HEK293 (cell line): ENCODE measurements around the gene DVL3.

Experiments
- BCL6B ChIP-seq: fragments of 450-650 bp; formaldehyde crosslinking; IDR thresholded peaks from 2 replicates; pipeline ENCODE4 v1.5.1; 2017; ENCODE audit warnings: missing biosample characterization, missing genetic modification characterization
- ELK4 ChIP-seq: IDR thresholded peaks from 2 replicates; pipeline ENCODE4 v1.6.1; 2011; ENCODE audit warnings: mild to moderate bottlenecking, low read depth, low read length, borderline replicate concordance
- GFI1B ChIP-seq: fragments of 450-650 bp; formaldehyde crosslinking; IDR thresholded peaks from 2 replicates; pipeline ENCODE4 v1.5.1; 2016; ENCODE audit warnings: missing biosample characterization, missing genetic modification characterization
- GLI2 ChIP-seq: fragments of 450-650 bp; formaldehyde crosslinking; IDR thresholded peaks from 2 replicates; pipeline ENCODE4; 2017; ENCODE audit warnings: missing biosample characterization, missing genetic modification characterization, low read depth, borderline replicate concordance
- KLF7 ChIP-seq: fragments of 450-650 bp; formaldehyde crosslinking; IDR thresholded peaks from 2 replicates; pipeline ENCODE4 v1.5.1; 2016; ENCODE audit warnings: missing biosample characterization, missing genetic modification characterization, borderline replicate concordance
- SCRT2 ChIP-seq: fragments of 450-650 bp; formaldehyde crosslinking; IDR thresholded peaks from 2 replicates; pipeline ENCODE4 v1.5.1; 2016; ENCODE audit warnings: missing biosample characterization, missing genetic modification characterization
- SP7 ChIP-seq: fragments of 450-650 bp; formaldehyde crosslinking; IDR thresholded peaks from 2 replicates; pipeline ENCODE4 v1.5.1; 2016; ENCODE audit warnings: missing biosample characterization, missing genetic modification characterization
- YY1 ChIP-seq: fragments of 450-650 bp; formaldehyde crosslinking; IDR thresholded peaks from 2 replicates; pipeline ENCODE4 v1.5.1; 2018; ENCODE audit warnings: missing biosample characterization, missing genetic modification characterization
- ZBTB1 ChIP-seq: fragments of 450-650 bp; formaldehyde crosslinking; IDR thresholded peaks from 2 replicates; pipeline ENCODE4 v1.5.1; 2016; ENCODE audit warnings: missing biosample characterization, missing genetic modification characterization
- ZBTB20 ChIP-seq: fragments of 450-650 bp; formaldehyde crosslinking; IDR thresholded peaks from 2 replicates; pipeline ENCODE4 v1.5.1; 2016; ENCODE audit warnings: missing biosample characterization, missing genetic modification characterization
- ZBTB26 ChIP-seq: fragments of 450-650 bp; formaldehyde crosslinking; optimal IDR thresholded peaks from 2 replicates; pipeline ENCODE3; 2016; ENCODE audit warnings: missing biosample characterization, mild to moderate bottlenecking, missing genetic modification characterization
- ZBTB48 ChIP-seq: fragments of 450-650 bp; formaldehyde crosslinking; IDR thresholded peaks from 2 replicates; pipeline ENCODE4 v1.5.1; 2016; ENCODE audit warnings: missing biosample characterization, missing genetic modification characterization
- ZBTB49 ChIP-seq: fragments of 450-650 bp; formaldehyde crosslinking; IDR thresholded peaks from 2 replicates; pipeline ENCODE4 v1.5.1; 2016; ENCODE audit warnings: missing biosample characterization, missing genetic modification characterization, low read depth
- ZEB2 ChIP-seq: fragments of 450-650 bp; formaldehyde crosslinking; IDR thresholded peaks from 2 replicates; pipeline ENCODE4 v1.5.1; 2016; ENCODE audit warnings: missing biosample characterization, missing genetic modification characterization
- ZNF19 ChIP-seq: fragments of 450-650 bp; formaldehyde crosslinking; IDR thresholded peaks from 2 replicates; pipeline ENCODE4; 2016; ENCODE audit warnings: missing biosample characterization, missing genetic modification characterization, low read depth
- ZNF202 ChIP-seq: fragments of 450-650 bp; formaldehyde crosslinking; IDR thresholded peaks from 2 replicates; pipeline ENCODE4 v1.5.1; 2016; ENCODE audit warnings: missing biosample characterization, missing genetic modification characterization, borderline replicate concordance
- ZNF274 ChIP-seq, 2 experiments: fragments of 200-500 bp in 1 of 2; fragments of 450-650 bp in 1 of 2; sonication (Bioruptor generic) in 1 of 2; formaldehyde crosslinking in 1 of 2; IDR thresholded peaks; 2 replicates each; pipeline versions ENCODE4 v1.5.1 to v1.6.1; 2014 to 2016; ENCODE audit warnings: borderline replicate concordance in 1 of 2, inconsistent platforms in 1 of 2, low read length in 1 of 2, missing biosample characterization in 1 of 2, missing genetic modification characterization in 1 of 2
- ZNF350 ChIP-seq: fragments of 450-650 bp; formaldehyde crosslinking; IDR thresholded peaks from 2 replicates; pipeline ENCODE4 v1.5.0; 2017; ENCODE audit warnings: missing biosample characterization, mild to moderate bottlenecking, missing genetic modification characterization
- ZNF354C ChIP-seq: fragments of 450-650 bp; formaldehyde crosslinking; IDR thresholded peaks from 2 replicates; pipeline ENCODE4 v1.5.1; 2016; ENCODE audit warnings: missing biosample characterization, missing genetic modification characterization, low read depth, borderline replicate concordance
- ZNF366 ChIP-seq: fragments of 450-650 bp; formaldehyde crosslinking; conservative IDR thresholded peaks from 2 replicates; pipeline ENCODE4 v1.5.1; 2016; ENCODE audit warnings: missing biosample characterization, missing genetic modification characterization
- ZNF37A ChIP-seq: fragments of 450-650 bp; IDR thresholded peaks from 2 replicates; pipeline ENCODE4 v1.5.1; 2018; ENCODE audit warnings: missing biosample characterization, missing genetic modification characterization
- ZNF416 ChIP-seq: fragments of 450-650 bp; formaldehyde crosslinking; IDR thresholded peaks from 2 replicates; pipeline ENCODE4 v1.5.1; 2016; ENCODE audit warnings: missing biosample characterization, missing genetic modification characterization
- ZNF449 ChIP-seq: fragments of 450-650 bp; formaldehyde crosslinking; IDR thresholded peaks from 2 replicates; pipeline ENCODE4 v1.5.1; 2017; ENCODE audit warnings: missing biosample characterization, mild to moderate bottlenecking, missing genetic modification characterization, moderate library complexity
- ZNF529 ChIP-seq: fragments of 450-650 bp; formaldehyde crosslinking; IDR thresholded peaks from 2 replicates; pipeline ENCODE4 v1.5.1; 2017; ENCODE audit warnings: missing genetic modification characterization, missing biosample characterization; ENCODE audit not compliant: insufficient replicate concordance
- ZNF560 ChIP-seq: fragments of 450-650 bp; formaldehyde crosslinking; IDR thresholded peaks from 2 replicates; pipeline ENCODE4 v1.5.1; 2017; ENCODE audit warnings: missing biosample characterization, missing genetic modification characterization, borderline replicate concordance
- ZNF571 ChIP-seq: fragments of 450-650 bp; formaldehyde crosslinking; IDR thresholded peaks from 2 replicates; pipeline ENCODE4 v1.5.0; 2017; ENCODE audit warnings: missing biosample characterization, missing genetic modification characterization
- ZNF580 ChIP-seq: fragments of 450-650 bp; formaldehyde crosslinking; IDR thresholded peaks from 2 replicates; pipeline ENCODE4 v1.5.1; 2016; ENCODE audit warnings: missing biosample characterization, missing genetic modification characterization
- ZNF623 ChIP-seq: fragments of 450-650 bp; formaldehyde crosslinking; IDR thresholded peaks from 2 replicates; pipeline ENCODE4 v1.5.1; 2016; ENCODE audit warnings: missing biosample characterization, missing genetic modification characterization
- ZNF830 ChIP-seq: fragments of 450-650 bp; IDR thresholded peaks from 2 replicates; pipeline ENCODE4 v1.5.0; 2018; ENCODE audit warnings: missing biosample characterization, missing genetic modification characterization, low read depth, mild to moderate bottlenecking, moderate library complexity
- ZNF837 ChIP-seq: fragments of 450-650 bp; formaldehyde crosslinking; IDR thresholded peaks from 2 replicates; pipeline ENCODE4 v1.5.1; 2016; ENCODE audit warnings: missing biosample characterization, missing genetic modification characterization
- ZSCAN16 ChIP-seq: fragments of 450-650 bp; formaldehyde crosslinking; IDR thresholded peaks from 2 replicates; pipeline ENCODE4 v1.5.1; 2016; ENCODE audit warnings: missing biosample characterization, missing genetic modification characterization

Gene DVL3

GRCh38 chr3:184155644-184156521 is 706 bp downstream of the DVL3 start (continued):
- TF ChIP-seq ZNF350 (tag by site-specific recombination) (no peak), ZNF623 (no peak), ZNF19 (no peak), ZNF837 (no peak), ZNF366 (tag by site-specific recombination) (no peak), ZEB2 (tag by site-specific recombination) (0 out of 2 replicates have a peak, but pooled peaks have one; percentile 19), ZBTB26 (tag by site-specific recombination) (peak; percentile 55), ZBTB20 (tag by site-specific recombination) (peak; percentile 56), ELK4 (no peak), ZNF571 (tag by site-specific recombination) (no peak), ZNF274 (IDR thresholded peaks at IDR 0.05; ENCODE audit: low read length) (no peak), ZNF274 (tag by site-specific recombination; IDR thresholded peaks at IDR 0.05; ENCODE audit: borderline replicate concordance) (no peak), ZNF416 (tag by site-specific recombination) (no peak), ZBTB49 (tag by site-specific recombination) (no peak), BCL6B (tag by site-specific recombination) (no peak), SP7 (tag by site-specific recombination) (no peak), GLI2 (tag by site-specific recombination) (no peak), ZNF830 (tag by site-specific recombination) (no peak), ZSCAN16 (tag by site-specific recombination) (no peak), SCRT2 (tag by site-specific recombination) (no peak), ZNF37A (tag by site-specific recombination) (no peak), YY1 (tag by site-specific recombination) (no peak), ZBTB48 (tag by site-specific recombination) (0 out of 2 replicates have a peak, but pooled peaks have one; percentile 32), ZNF529 (tag by site-specific recombination) (no peak), ZNF580 (tag by site-specific recombination) (no peak), KLF7 (tag by site-specific recombination) (no peak), ZNF354C (tag by site-specific recombination) (no peak), ZNF560 (tag by site-specific recombination) (no peak), GFI1B (tag by site-specific recombination) (no peak), ZNF202 (no peak), ZBTB1 (tag by site-specific recombination) (no peak), ZNF449 (tag by site-specific recombination) (no peak)
